ENCODE measurements around the gene CCDC12.

CCDC12 gene

DNA sequence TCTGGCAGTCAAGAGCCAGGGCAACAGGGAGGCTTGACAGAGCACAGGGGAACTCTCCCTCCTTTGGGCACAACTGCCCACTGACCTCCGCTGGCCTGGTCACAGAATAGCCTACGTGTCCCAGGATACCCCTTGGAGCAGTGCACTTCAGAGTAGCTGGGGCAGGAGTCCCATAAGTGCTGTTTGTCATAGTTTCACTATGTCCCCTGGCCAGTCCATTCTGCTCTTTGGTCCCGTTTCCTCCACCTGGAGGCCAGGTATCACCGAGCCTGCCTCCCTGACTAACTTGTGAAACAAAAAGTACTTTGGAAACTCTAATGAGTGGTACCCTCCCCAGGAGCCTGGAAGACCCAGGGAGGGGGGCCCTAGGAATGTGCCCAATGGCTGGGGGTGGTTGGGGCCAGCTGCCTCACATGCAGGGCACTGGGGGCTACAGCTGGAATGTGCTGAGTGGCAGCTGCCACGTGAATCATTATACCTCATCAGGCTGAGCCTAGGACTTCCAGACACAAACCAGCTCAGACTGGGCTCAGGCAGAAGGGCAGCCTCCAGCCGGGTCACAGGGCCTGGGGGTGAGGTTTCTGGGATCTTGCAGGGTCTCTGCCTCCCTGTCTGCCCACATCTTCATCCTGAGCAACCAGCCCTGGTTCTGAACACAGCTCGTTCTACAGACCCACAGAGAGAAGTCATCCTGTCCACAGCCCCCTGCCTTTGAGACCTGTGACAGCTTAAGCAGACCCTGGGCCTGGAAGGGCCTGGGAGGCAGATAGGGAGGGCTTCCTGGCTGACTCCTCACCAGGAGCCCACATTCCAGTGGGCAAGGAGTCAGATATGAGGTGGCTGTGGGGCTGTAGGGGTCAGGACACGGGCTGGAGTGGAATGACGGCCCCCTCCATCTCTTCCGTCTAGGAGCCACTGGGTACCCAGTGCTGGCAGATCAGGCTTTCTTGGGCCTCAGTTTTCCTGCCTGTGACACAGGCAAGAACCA is 99.9 kb downstream of the CCDC12 start:
- H3K27me3 Mint-ChIP-seq = peaks cover 10% of the 10 kb centered on the region
- H3K27ac Mint-ChIP-seq = no peak overlapping the region
- H3K36me3 Mint-ChIP-seq = no peaks in the 10 kb centered on the region
- no peaks in the 10 kb centered on the region for H3K9me3 Mint-ChIP-seq
- no peak overlapping the region for H3K4me3 Mint-ChIP-seq
- peaks cover 12% of the 10 kb centered on the region for H3K4me1 Mint-ChIP-seq

DNA sequence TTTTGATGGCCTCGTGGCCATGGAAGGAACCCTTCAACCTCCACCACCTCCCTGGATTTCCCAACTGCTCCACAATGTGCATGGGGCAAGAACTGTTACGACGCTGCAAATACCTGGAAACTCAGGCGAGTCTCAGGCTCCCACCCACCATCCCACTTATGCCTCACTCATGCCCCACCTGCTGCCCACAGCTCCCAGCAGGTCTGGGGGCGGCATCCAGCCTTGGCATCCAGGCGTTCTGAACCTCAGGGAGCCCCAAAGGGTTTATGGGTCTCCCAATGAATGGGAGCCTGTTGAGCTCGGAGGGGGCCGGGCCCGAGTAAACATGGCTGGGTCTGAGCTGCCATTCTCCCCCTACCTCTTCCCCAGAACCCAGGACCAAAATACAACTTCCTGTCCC is 101.0 kb downstream of the CCDC12 start:
- Mint-ChIP-seq H3K27ac (no peak overlapping the region), H3K4me3 (no peak overlapping the region), H3K4me1 (peaks cover 10% of the 10 kb centered on the region), H3K36me3 (no peaks in the 10 kb centered on the region), H3K9me3 (no peaks in the 10 kb centered on the region), H3K27me3 (peaks cover 7% of the 10 kb centered on the region)

DNA sequence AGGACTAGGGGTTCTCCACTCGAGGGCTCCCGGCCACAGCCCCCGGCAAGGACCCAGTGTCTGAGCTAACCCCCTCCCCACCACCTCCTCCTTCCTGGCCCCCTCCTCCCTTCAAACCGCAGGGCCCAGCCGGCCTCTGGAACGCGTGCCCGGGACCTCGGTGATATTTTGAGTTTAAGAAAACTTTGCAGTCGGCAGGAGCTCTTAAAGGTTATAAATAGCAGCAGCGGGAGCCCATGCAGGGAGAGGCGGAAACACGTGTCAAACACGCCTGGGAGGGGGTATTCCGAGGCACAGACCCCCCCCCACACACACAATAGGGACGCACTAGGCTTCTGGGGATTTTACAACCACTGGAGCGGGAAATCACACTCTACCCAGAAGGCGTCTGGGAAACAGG is 102.1 kb downstream of the CCDC12 start:
- no peak overlapping the region for H3K27ac Mint-ChIP-seq
- no peak overlapping the region for H3K4me3 Mint-ChIP-seq
- no peaks in the 10 kb centered on the region for H3K36me3 Mint-ChIP-seq
- peaks cover 4% of the 10 kb centered on the region for H3K4me1 Mint-ChIP-seq
- no peaks in the 10 kb centered on the region for H3K9me3 Mint-ChIP-seq
- H3K27me3 Mint-ChIP-seq = no peaks in the 10 kb centered on the region

DNA sequence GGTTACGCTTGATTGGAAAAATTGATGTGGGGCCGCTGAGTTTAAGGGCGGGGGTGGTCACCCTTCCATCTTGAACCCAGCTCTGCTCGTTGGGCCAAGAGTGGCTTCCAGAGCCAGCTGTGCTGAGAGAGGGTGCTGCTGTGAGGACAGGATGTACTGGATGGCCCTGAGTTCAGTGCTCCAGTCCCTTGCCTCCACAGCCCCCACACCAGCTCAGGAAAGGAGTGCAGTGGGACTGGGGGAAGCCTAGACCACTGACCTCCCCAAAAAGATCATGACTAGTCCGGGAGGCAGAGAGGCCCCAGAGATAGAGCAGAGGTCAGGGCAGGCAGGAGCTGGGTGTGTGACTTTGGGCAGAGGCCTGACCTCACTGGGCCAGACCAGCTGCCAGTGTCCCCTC is 103.0 kb downstream of the CCDC12 start:
- H3K9me3 Mint-ChIP-seq = no peaks in the 10 kb centered on the region
- peak overlapping the region; percentile 42 for H3K4me3 Mint-ChIP-seq
- H3K27ac Mint-ChIP-seq = no peak overlapping the region

More for the DNA sequence above, 103.0 kb downstream of the CCDC12 start:
- no peaks in the 10 kb centered on the region for H3K36me3 Mint-ChIP-seq
- H3K27me3 Mint-ChIP-seq = no peaks in the 10 kb centered on the region
- peaks cover 4% of the 10 kb centered on the region for H3K4me1 Mint-ChIP-seq

Measured in activated naive CD4-positive, alpha-beta T cell treated with anti-CD3 and anti-CD28 coated beads, Interleukin-2, amount 50 U/mL, for 24 hours (primary cell).